ENCODE data around the gene HNRNPUL1.
"Not testable (repeated sequence)": the region's sequence is repeated elsewhere in the genome, so short reads cannot be mapped to it uniquely, and the experiment has no call there.

HNRNPUL1 gene

DNA sequence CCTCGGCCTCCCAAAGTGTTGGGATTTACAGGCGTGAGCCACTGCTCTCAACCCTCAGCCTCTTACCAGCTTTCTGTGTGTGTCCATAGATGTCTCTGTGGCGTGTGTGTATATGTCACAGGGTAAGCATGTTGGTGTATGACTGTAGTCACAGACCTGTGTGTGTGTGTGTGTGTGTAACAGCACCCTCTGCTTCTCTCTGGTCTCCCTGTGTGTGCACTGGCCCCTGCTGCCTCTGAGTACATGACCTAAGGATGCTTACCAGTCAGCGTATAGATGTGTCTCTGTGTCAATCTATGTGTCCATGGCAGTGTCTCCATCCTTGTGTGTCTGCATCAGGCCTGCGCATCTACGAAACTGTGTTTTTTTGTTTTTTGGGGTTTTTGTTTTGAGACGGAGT is 39.5 kb upstream of the HNRNPUL1 start:
- peaks cover 63% of the 10 kb centered on the region for H3K4me1 ChIP-seq (ENCODE audit: control insufficient read depth, insufficient read depth, low read length, poor library complexity, severe bottlenecking)
- H3K27ac ChIP-seq (ENCODE audit: low read depth, low read length, severe bottlenecking) = peak overlapping the region; percentile 98
- H3K9me3 ChIP-seq (ENCODE audit: control insufficient read depth, low read length) = no peaks in the 10 kb centered on the region
- peaks cover 70% of the 10 kb centered on the region for H3K36me3 ChIP-seq (ENCODE audit: control insufficient read depth, insufficient read depth, low read length)
- 82 to 89% methylated on average over 5 to 6 of the region's 7 CpGs for WGBS, 2 experiments (ENCODE audit: insufficient coverage in 2 of 2)
- no peak overlapping the region for H3K4me3 ChIP-seq (ENCODE audit: extremely low read depth, insufficient read depth, low read length, poor library complexity, severe bottlenecking)

DNA sequence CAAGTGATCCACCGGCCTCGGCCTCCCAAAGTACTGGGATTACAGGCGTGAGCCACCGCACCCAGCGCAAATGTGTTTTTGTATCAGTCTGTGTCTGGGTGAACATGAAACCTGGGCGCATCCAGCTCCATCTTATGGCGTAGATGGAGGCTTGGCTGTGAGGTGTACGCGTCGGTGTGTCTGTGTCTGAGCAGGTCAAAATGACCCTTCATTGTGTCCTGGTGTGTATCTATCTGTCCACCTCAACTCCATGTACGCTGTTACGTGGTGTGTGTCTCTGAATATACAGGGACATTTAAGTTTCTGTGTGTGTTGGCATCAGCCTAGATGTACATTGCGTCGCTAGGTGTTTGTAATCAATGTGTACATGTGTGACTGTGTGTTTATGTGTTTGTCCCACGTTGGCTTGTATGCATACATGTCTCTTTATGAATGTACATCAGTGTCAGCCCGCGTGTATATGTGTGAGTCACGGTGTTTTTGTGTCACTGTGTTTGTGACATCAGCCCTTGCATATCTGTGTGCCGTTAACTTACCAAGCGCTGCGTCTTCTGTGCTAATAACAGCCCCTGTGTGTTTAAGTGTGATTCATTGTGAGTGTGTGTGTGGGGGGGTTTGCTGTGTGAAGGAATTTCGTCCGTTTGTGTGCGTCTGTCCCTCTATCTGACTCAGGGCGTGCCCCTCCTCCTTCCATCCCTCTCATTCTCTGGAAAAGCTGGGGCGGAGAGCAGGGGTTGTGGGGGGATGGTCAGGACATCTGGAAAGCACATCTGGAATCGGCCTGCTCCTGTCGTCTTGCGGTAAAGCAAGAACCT is 38.7 kb upstream of the HNRNPUL1 start:
- H3K27ac ChIP-seq (ENCODE audit: low read depth, low read length, severe bottlenecking) = peak overlapping the region; percentile 98
- H3K4me3 ChIP-seq (ENCODE audit: extremely low read depth, insufficient read depth, low read length, poor library complexity, severe bottlenecking) = peak overlapping the region; percentile 26
- H3K4me1 ChIP-seq (ENCODE audit: control insufficient read depth, insufficient read depth, low read length, poor library complexity, severe bottlenecking) = peaks cover 63% of the 10 kb centered on the region
- H3K9me3 ChIP-seq (ENCODE audit: control insufficient read depth, low read length) = no peaks in the 10 kb centered on the region
- 68 to 78% methylated on average over 16 to 21 of the region's 29 CpGs for WGBS, 2 experiments (ENCODE audit: insufficient coverage in 2 of 2)
- peaks cover 77% of the 10 kb centered on the region for H3K36me3 ChIP-seq (ENCODE audit: control insufficient read depth, insufficient read depth, low read length)

DNA sequence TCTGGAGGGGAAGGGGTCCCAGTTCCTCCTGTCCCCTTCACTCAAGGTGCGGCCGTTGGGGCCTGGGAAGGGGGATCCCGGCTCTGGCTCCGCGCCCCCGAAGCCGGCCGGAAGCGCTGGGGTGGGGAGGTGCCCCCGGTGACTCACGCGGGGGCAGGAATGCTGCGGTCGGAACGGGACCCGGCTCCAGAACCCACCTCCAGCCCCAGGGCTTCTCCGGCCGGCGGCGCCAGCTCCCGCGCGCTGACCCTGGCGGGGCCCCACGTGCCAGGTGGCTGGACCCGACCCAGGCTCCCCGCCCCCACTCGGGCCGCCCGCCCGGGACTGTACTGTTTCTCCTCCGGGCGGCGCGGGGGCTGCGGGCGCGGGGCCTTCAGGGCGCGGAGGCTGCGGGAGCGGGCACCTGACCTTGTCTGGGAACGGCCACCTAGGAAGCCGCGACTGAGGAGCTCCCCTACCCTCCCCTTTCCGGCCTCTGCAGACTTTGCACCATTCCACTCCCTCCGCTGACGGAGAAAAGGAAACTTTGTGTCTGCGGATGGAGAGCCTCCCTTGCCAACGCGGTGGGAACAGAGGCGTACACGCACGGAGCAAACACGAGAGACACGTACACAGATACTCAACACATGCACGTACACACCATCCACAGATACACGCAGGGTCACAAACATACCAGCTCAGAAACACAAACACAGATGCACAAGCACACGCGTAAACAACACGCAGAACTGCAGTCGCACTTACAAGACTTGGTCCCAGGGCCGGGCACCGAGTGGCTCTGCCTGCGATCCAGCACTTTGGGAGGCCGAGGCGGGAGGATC is 37.9 kb upstream of the HNRNPUL1 start:
- Histone ChIP-seq H3K4me1 (ENCODE audit: control insufficient read depth, insufficient read depth, low read length, poor library complexity, severe bottlenecking) (peaks cover 54% of the 10 kb centered on the region), H3K4me3 (ENCODE audit: extremely low read depth, insufficient read depth, low read length, poor library complexity, severe bottlenecking) (peak overlapping the region; percentile 26), H3K27ac (ENCODE audit: low read depth, low read length, severe bottlenecking) (peak overlapping the region; percentile 98), H3K36me3 (ENCODE audit: control insufficient read depth, insufficient read depth, low read length) (peaks cover 77% of the 10 kb centered on the region), H3K9me3 (ENCODE audit: control insufficient read depth, low read length) (no peaks in the 10 kb centered on the region)
- WGBS, 2 experiments (ENCODE audit: insufficient coverage in 2 of 2) = 24 to 30% methylated on average over 32 to 45 of the region's 67 CpGs

DNA sequence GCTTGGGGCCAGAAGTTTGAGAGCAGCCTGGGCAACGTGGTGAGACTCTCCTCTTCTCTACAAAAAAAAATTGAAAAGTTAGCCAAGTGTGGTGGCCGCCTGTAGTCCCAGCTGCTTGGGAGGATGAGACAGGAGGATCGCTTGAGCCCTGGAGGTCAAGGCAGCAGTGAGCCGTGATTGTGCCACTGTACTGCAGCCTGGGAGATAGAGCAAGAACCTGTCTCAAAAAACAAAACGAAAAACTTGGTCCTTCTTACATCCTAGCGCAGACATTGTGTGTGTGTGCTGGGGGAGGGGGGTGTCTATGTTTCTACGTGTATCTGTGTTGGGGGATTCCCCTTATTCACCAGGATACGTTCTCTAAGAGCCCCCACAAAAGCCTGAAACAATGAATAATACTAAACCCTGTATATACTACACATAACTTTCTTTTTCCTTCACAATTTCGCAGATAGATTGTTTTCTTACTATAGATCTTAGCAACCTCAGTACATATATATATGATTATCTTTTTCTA is 37.2 kb upstream of the HNRNPUL1 start:
- Histone ChIP-seq H3K4me3 (ENCODE audit: extremely low read depth, insufficient read depth, low read length, poor library complexity, severe bottlenecking) (peak overlapping the region; percentile 26), H3K9me3 (ENCODE audit: control insufficient read depth, low read length) (no peaks in the 10 kb centered on the region), H3K36me3 (ENCODE audit: control insufficient read depth, insufficient read depth, low read length) (peaks cover 77% of the 10 kb centered on the region), H3K27ac (ENCODE audit: low read depth, low read length, severe bottlenecking) (peak overlapping the region; percentile 98), H3K4me1 (ENCODE audit: control insufficient read depth, insufficient read depth, low read length, poor library complexity, severe bottlenecking) (peaks cover 48% of the 10 kb centered on the region)
- WGBS, 2 experiments (ENCODE audit: insufficient coverage in 2 of 2) = 79 to 83% methylated on average over 3 to 4 of the region's 9 CpGs

DNA sequence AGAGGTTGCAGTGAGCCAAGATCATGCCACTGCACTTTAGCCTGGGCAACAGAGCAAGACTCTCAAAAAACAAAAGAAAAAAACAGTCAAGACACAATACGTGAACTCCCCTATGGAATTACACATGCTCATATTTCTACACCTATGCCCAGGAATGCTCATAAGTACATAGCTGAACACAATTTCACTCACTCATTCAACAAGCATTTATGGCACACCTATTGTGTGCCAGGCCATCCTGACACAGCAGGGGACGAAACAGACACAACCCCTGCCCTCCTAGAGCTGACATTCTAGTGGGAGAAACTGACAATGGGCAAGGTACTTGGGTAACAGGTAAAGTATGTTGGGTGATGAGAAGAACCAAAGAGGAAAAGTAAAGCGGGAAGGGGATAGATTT is 35.7 kb upstream of the HNRNPUL1 start:
- peaks cover 78% of the 10 kb centered on the region for H3K36me3 ChIP-seq (ENCODE audit: control insufficient read depth, insufficient read depth, low read length)
- no peaks in the 10 kb centered on the region for H3K9me3 ChIP-seq (ENCODE audit: control insufficient read depth, low read length)
- WGBS, 2 experiments (ENCODE audit: insufficient coverage in 2 of 2) = 89 to 100% methylated on average over 1 of the region's 3 CpGs
- no peak overlapping the region for H3K27ac ChIP-seq (ENCODE audit: low read depth, low read length, severe bottlenecking)
- peaks cover 36% of the 10 kb centered on the region for H3K4me1 ChIP-seq (ENCODE audit: control insufficient read depth, insufficient read depth, low read length, poor library complexity, severe bottlenecking)
- no peak overlapping the region for H3K4me3 ChIP-seq (ENCODE audit: extremely low read depth, insufficient read depth, low read length, poor library complexity, severe bottlenecking)

DNA sequence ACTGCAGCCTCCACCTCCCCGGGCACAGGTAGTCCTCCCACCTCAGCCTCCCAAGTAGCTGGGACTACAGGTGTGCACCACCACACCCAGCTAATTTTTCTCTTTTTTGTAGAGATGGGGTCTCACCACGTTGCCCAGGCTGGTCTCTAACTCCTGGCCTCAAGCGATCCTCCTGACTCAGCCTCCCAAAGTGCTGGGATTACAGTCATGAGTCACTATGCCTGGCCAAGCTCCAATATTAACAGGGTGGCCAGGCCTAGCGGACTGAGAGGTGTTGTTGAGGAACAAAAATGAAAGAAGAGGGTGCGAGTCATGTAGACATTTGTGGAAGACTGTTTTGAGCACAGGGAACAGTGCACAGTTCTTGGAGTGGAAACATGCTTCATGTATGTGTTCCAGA is 34.8 kb upstream of the HNRNPUL1 start:
- Histone ChIP-seq H3K4me1 (ENCODE audit: control insufficient read depth, insufficient read depth, low read length, poor library complexity, severe bottlenecking) (peaks cover 28% of the 10 kb centered on the region), H3K36me3 (ENCODE audit: control insufficient read depth, insufficient read depth, low read length) (peaks cover 81% of the 10 kb centered on the region)
- H3K4me3 ChIP-seq (ENCODE audit: extremely low read depth, insufficient read depth, low read length, poor library complexity, severe bottlenecking); H3K27ac ChIP-seq (ENCODE audit: low read depth, low read length, severe bottlenecking); H3K9me3 ChIP-seq (ENCODE audit: control insufficient read depth, low read length): not testable (repeated sequence)
- WGBS, 2 experiments (ENCODE audit: insufficient coverage in 2 of 2) = 93 to 94% methylated on average over 3 to 4 of the region's 5 CpGs

DNA sequence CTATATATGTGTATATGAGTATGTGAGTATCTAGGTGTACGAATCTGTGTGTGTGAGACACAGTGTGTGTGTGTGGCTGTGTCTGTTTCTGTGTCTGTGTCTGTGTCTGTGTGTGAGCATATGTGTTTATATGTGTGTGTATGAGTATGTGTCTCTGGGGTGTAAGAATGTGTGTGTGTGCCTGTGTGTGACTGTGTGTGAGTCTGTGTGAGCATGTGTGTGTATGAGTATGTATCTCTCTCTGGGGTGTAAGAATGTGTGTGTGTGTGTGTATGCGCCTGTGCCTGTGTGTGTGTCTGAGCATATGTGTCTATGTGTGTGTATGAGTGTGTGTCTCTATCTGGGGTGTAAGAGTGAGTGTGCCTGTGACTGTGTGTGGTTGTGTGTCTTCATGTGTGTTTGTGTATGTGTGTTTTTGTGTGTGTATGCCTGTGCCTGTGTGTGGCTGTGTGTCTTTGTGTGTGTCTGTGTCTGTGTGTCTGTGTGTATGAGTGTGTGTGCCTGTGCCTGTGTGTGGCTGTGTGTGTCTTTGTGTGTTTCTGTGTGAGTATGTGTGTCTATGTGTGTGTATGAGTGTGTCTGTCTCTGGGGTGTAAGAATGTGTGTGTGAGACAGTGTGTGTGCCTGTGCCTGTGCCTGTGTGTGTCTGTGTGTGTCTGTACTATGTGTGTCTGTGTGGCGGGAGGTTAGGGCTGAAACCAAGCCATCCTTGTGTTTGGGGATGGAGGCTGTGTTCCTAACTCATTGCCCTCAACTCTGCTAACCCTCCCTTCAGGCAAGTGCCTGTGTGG is 33.9 kb upstream of the HNRNPUL1 start:
- 88 to 100% methylated on average over 2 to 3 of the region's 3 CpGs for WGBS, 2 experiments (ENCODE audit: insufficient coverage in 2 of 2)
- no peaks in the 10 kb centered on the region for H3K9me3 ChIP-seq (ENCODE audit: control insufficient read depth, low read length)
- H3K4me3 ChIP-seq (ENCODE audit: extremely low read depth, insufficient read depth, low read length, poor library complexity, severe bottlenecking) = no peak overlapping the region
- H3K27ac ChIP-seq (ENCODE audit: low read depth, low read length, severe bottlenecking) = no peak overlapping the region
- H3K36me3 ChIP-seq (ENCODE audit: control insufficient read depth, insufficient read depth, low read length) = peaks cover 82% of the 10 kb centered on the region
- H3K4me1 ChIP-seq (ENCODE audit: control insufficient read depth, insufficient read depth, low read length, poor library complexity, severe bottlenecking) = peaks cover 19% of the 10 kb centered on the region

DNA sequence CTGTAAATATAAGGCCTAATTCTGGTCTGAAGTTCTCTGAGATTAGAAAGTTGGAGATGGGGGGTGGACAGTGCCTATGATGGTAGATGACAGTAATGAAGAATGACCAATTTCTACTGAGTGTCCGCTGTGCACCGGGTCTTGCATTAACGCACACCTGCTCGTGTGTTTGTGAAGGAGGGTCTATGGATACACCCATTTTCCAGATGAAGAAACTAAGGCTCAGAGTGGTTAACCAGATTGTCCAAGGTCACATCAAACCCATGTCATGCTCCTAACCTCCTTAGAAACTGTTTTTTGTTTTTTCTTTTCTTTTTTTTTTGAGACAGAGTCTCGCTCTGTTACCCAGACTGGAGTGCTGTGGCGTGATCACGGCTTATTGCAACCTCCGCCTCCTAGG is 31.5 kb upstream of the HNRNPUL1 start:
- H3K36me3 ChIP-seq (ENCODE audit: control insufficient read depth, insufficient read depth, low read length) = peaks cover 94% of the 10 kb centered on the region
- no peak overlapping the region for H3K4me3 ChIP-seq (ENCODE audit: extremely low read depth, insufficient read depth, low read length, poor library complexity, severe bottlenecking)
- H3K9me3 ChIP-seq (ENCODE audit: control insufficient read depth, low read length) = no peaks in the 10 kb centered on the region
- 86 to 91% methylated on average over 8 of the region's 8 CpGs for WGBS, 2 experiments (ENCODE audit: insufficient coverage in 2 of 2)
- H3K27ac ChIP-seq (ENCODE audit: low read depth, low read length, severe bottlenecking) = no peak overlapping the region
- peaks cover 4% of the 10 kb centered on the region for H3K4me1 ChIP-seq (ENCODE audit: control insufficient read depth, insufficient read depth, low read length, poor library complexity, severe bottlenecking)

DNA sequence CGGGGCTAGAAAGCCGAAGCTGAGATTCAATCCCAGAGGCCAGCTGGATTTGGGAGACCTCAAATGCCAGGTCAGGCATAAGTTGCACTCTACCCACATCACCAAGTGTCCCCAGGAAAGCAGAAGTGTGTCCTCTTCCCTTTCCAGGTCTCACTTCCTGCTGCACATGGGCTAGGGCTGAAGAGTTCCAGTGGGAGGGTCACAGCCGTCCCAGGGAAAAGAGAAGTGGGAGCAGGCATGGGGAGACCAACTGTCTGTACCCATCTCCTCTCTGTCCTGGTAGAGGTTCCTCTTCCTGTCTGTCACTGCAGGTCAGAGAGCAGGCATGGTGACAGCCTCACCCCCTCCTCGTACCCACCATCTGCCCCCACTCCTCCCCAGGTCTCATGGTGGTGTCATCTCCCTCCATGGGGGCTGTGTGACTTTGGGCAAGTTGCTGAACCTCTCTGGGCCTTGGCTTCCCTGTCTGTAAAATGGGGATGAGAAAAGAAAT is 30.4 kb upstream of the HNRNPUL1 start:
- H3K27ac ChIP-seq (ENCODE audit: low read depth, low read length, severe bottlenecking) = no peak overlapping the region
- H3K36me3 ChIP-seq (ENCODE audit: control insufficient read depth, insufficient read depth, low read length) = peaks cover 94% of the 10 kb centered on the region
- H3K9me3 ChIP-seq (ENCODE audit: control insufficient read depth, low read length) = no peaks in the 10 kb centered on the region
- no peak overlapping the region for H3K4me3 ChIP-seq (ENCODE audit: extremely low read depth, insufficient read depth, low read length, poor library complexity, severe bottlenecking)
- WGBS, 2 experiments (ENCODE audit: insufficient coverage in 2 of 2) = 100% methylated on average over 3 to 4 of the region's 4 CpGs
- H3K4me1 ChIP-seq (ENCODE audit: control insufficient read depth, insufficient read depth, low read length, poor library complexity, severe bottlenecking) = peaks cover 4% of the 10 kb centered on the region

DNA sequence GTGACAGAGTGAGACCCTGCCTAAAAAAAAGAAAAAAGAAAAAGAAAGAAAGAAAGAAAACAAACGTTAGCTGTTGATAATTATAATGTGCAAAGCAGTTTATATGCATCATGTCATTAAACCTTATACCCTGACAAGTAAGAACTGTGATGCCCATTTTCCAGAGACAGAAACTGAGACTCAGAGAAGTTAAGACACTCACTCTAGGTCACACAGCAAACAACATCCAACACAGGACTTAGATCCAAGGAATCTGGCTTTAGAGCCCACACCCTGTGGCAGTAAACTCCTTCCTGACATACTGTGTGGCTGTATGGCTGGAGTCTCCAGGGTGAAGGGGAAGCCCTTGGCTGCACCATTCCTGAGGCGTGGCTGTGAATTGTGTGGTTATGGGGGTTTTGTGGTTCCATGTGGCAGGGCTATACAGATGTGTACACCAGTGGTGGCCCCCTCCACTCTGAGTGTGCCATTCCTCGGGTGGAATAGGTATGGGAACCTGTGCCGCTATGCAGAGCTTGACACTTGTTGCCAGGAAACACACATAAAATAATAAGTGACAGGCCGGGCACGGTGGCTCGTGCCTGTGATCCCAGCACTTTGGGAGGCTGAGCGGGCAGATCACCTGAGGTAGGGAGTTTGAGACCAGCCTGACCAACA is 29.5 kb upstream of the HNRNPUL1 start:
- H3K9me3 ChIP-seq (ENCODE audit: control insufficient read depth, low read length) = no peaks in the 10 kb centered on the region
- peaks cover 97% of the 10 kb centered on the region for H3K36me3 ChIP-seq (ENCODE audit: control insufficient read depth, insufficient read depth, low read length)
- WGBS, 2 experiments (ENCODE audit: insufficient coverage in 2 of 2) = 95% methylated on average over 5 to 6 of the region's 8 CpGs

More for the DNA sequence above, 29.5 kb upstream of the HNRNPUL1 start:
- H3K4me1 ChIP-seq (ENCODE audit: control insufficient read depth, insufficient read depth, low read length, poor library complexity, severe bottlenecking) = no peaks in the 10 kb centered on the region
- no peak overlapping the region for H3K27ac ChIP-seq (ENCODE audit: low read depth, low read length, severe bottlenecking)
- no peak overlapping the region for H3K4me3 ChIP-seq (ENCODE audit: extremely low read depth, insufficient read depth, low read length, poor library complexity, severe bottlenecking)
